ENCODE data around the gene FXYD5.

DNA sequence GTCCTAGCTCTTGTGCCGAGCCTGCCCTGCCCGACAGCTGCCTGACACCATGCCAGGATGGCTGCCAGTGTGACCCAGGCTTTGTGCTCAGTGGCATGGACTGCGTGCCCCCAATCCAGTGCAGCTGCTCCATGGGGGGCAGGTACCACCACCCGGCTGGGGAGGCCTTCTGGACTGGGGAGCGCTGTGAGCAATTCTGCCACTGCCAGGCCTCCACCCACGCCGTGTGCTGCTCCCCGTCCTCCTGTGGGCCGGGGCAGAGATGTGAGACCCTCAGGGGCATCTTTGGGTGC is 48.3 kb upstream of the FXYD5 start:
- TF ChIP-seq, protein P1, sequence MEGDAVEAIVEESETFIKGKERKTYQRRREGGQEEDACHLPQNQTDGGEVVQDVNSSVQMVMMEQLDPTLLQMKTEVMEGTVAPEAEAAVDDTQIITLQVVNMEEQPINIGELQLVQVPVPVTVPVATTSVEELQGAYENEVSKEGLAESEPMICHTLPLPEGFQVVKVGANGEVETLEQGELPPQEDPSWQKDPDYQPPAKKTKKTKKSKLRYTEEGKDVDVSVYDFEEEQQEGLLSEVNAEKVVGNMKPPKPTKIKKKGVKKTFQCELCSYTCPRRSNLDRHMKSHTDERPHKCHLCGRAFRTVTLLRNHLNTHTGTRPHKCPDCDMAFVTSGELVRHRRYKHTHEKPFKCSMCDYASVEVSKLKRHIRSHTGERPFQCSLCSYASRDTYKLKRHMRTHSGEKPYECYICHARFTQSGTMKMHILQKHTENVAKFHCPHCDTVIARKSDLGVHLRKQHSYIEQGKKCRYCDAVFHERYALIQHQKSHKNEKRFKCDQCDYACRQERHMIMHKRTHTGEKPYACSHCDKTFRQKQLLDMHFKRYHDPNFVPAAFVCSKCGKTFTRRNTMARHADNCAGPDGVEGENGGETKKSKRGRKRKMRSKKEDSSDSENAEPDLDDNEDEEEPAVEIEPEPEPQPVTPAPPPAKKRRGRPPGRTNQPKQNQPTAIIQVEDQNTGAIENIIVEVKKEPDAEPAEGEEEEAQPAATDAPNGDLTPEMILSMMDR (conservative IDR thresholded peaks at IDR 0.05; ENCODE audit: low read length): no peak
- no peak for TF ChIP-seq EZH2phosphoT487 (IDR thresholded peaks at IDR 0.05; ENCODE audit: borderline replicate concordance, low read depth, low read length)
